HepG2 (cell line): ENCODE results near the gene TPRN.

Source experiments
- CBX1 ChIP-seq: IDR thresholded peaks from one replicate; pipeline ENCODE4 v1.6.1; 2016; ENCODE audit warnings: antibody characterized with exemption, low read depth
- RAD21 ChIP-seq: fragments of 450-650 bp; formaldehyde crosslinking; IDR thresholded peaks from 2 replicates; pipeline ENCODE4 v1.5.0; 2020; ENCODE audit warnings: mild to moderate bottlenecking
- ZNF777 ChIP-seq: sonication (generic); formaldehyde crosslinking; IDR thresholded peaks from 2 replicates; pipeline ENCODE4 v1.4.0; 2020; ENCODE audit warnings: missing genetic modification reagents
- TF ChIP-seq, protein P1 (sequence below): IDR thresholded peaks from 2 replicates; pipeline ENCODE4 v1.6.1; 2016; ENCODE audit warnings: low read depth, borderline replicate concordance

DNA sequence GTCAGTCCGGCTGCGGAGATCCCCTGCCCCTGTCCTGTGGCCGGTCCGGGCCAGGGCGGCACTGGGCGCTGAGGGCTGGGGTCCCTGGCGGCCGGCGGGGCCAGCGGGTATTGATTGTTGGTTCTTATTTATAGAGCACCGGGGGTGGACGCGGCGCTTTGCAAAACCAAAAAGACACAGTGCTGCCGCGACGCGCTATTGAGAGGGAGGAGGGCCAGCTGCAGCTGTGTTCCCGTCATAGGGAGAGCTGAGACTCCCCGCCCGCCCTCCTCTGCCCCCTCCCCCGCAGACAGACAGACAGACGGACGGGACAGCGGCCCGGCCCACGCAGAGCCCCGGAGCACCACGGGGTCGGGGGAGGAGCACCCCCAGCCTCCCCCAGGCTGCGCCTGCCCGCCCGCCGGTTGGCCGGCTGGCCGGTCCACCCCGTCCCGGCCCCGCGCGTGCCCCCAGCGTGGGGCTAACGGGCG is 33.2 kb downstream of the TPRN start:
- TF ChIP-seq ZNF777 (no peak), RAD21 (CRISPR knock-in tag) (no peak), CBX1 (no peak)
- TF ChIP-seq, protein P1, sequence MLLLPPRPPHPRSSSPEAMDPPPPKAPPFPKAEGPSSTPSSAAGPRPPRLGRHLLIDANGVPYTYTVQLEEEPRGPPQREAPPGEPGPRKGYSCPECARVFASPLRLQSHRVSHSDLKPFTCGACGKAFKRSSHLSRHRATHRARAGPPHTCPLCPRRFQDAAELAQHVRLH, result no peak
